H9 (cell line): Measurements from ENCODE around the gene EFEMP1. TPM values are rescaled to one million over a fixed set of nuclear protein-coding genes. Genes with fewer than 3 reads are reported as not detected.

Experiments
- DNase-seq: peaks from one replicate; pipeline ENCODE4 v3.0.0-alpha.2; 2017
- H2AFZ ChIP-seq: one replicate; pipeline ENCODE4 v1.6.1; 2013; ENCODE audit warnings: mild to moderate bottlenecking, low read length, control low read depth, moderate library complexity
- H2AK5ac ChIP-seq: 2 replicates; pipeline ENCODE4 v1.6.1; 2013; ENCODE audit warnings: low read length, control low read depth, mixed read lengths; ENCODE audit not compliant: insufficient read length
- H2BK120ac ChIP-seq: one replicate; pipeline ENCODE4 v1.6.1; 2013; ENCODE audit warnings: low read depth, mild to moderate bottlenecking, low read length, control low read depth, inconsistent platforms; ENCODE audit not compliant: poor library complexity, severe bottlenecking
- H2BK12ac ChIP-seq: 2 replicates; pipeline ENCODE4 v1.6.1; 2013; ENCODE audit warnings: low read length, control low read depth, mixed read lengths, low read depth; ENCODE audit not compliant: insufficient read length
- H2BK15ac ChIP-seq: 2 replicates; pipeline ENCODE4 v1.6.1; 2013; ENCODE audit warnings: low read depth, low read length, control low read depth
- H2BK20ac ChIP-seq: one replicate; pipeline ENCODE4 v1.6.1; 2013; ENCODE audit warnings: low read depth, mild to moderate bottlenecking, low read length, control low read depth, inconsistent platforms; ENCODE audit not compliant: poor library complexity, severe bottlenecking
- H2BK5ac ChIP-seq: 2 replicates; pipeline ENCODE4 v1.6.1; 2013; ENCODE audit warnings: low read length, control low read depth, mixed read lengths; ENCODE audit not compliant: insufficient read length
- H3K14ac ChIP-seq: 2 replicates; pipeline ENCODE4 v1.6.1; 2013; ENCODE audit warnings: low read length, control low read depth; ENCODE audit not compliant: insufficient read depth
- H3K18ac ChIP-seq: 2 replicates; pipeline ENCODE4 v1.6.1; 2013; ENCODE audit warnings: low read depth, mild to moderate bottlenecking, mixed read lengths, low read length, control low read depth; ENCODE audit not compliant: insufficient read length
- H3K23ac ChIP-seq: 2 replicates; pipeline ENCODE4 v1.6.1; 2013; ENCODE audit warnings: low read length, control low read depth, mixed read lengths, low read depth; ENCODE audit not compliant: insufficient read length
- H3K23me2 ChIP-seq: 2 replicates; pipeline ENCODE4 v1.6.1; 2013; ENCODE audit warnings: low read depth, mild to moderate bottlenecking, mixed read lengths, low read length, control low read depth; ENCODE audit not compliant: insufficient read length, poor library complexity, severe bottlenecking
- H3K27ac ChIP-seq: 2 replicates; pipeline ENCODE4 v1.5.1; 2013; ENCODE audit warnings: low read length, control low read depth, mixed read lengths, low read depth; ENCODE audit not compliant: insufficient read length
- H3K27me3 ChIP-seq: 2 replicates; pipeline ENCODE4 v1.6.1; 2013; ENCODE audit warnings: low read length, control low read depth, inconsistent platforms; ENCODE audit not compliant: insufficient read depth
- H3K4ac ChIP-seq: 2 replicates; pipeline ENCODE4 v1.6.1; 2013; ENCODE audit warnings: low read depth, mild to moderate bottlenecking, control low read depth, inconsistent platforms, low read length, moderate library complexity
- H3K4me1 ChIP-seq: 2 replicates; pipeline ENCODE4 v1.6.1; 2013; ENCODE audit warnings: low read length, control low read depth, inconsistent platforms; ENCODE audit not compliant: insufficient read depth
- H3K4me2 ChIP-seq: 2 replicates; pipeline ENCODE4 v1.6.1; 2013; ENCODE audit warnings: low read length, control low read depth, mixed read lengths; ENCODE audit not compliant: insufficient read length, insufficient read depth
- H3K56ac ChIP-seq: 2 replicates; pipeline ENCODE4 v1.6.1; 2013; ENCODE audit warnings: low read depth, mild to moderate bottlenecking, mixed read lengths, low read length, control low read depth; ENCODE audit not compliant: insufficient read length
- H3K79me1 ChIP-seq: 2 replicates; pipeline ENCODE4 v1.6.1; 2013; ENCODE audit warnings: low read depth, mild to moderate bottlenecking, moderate library complexity, low read length, control low read depth, inconsistent platforms; ENCODE audit not compliant: insufficient read depth, poor library complexity, severe bottlenecking
- H3K79me2 ChIP-seq: 2 replicates; pipeline ENCODE4 v1.6.1; 2013; ENCODE audit warnings: low read length, control low read depth, inconsistent platforms; ENCODE audit not compliant: insufficient read depth
- H3K9ac ChIP-seq: 2 replicates; pipeline ENCODE4 v1.6.1; 2013; ENCODE audit warnings: low read length, control low read depth, mixed read lengths; ENCODE audit not compliant: insufficient read length; ENCODE audit errors: extremely low read depth
- H3K9me3 ChIP-seq: one replicate; pipeline ENCODE4 v1.6.1; 2013; ENCODE audit warnings: low read depth, low read length, inconsistent platforms; ENCODE audit not compliant: control insufficient read depth
- H3T11ph ChIP-seq: one replicate; pipeline ENCODE4 v1.6.1; 2013; ENCODE audit warnings: mild to moderate bottlenecking, low read length, control low read depth, inconsistent platforms
- H4K20me1 ChIP-seq: one replicate; pipeline ENCODE4 v1.6.1; 2013; ENCODE audit not compliant: control insufficient read depth, insufficient read length, insufficient read depth
- H4K5ac ChIP-seq: 2 replicates; pipeline ENCODE4 v1.6.1; 2013; ENCODE audit warnings: low read depth, mild to moderate bottlenecking, mixed read lengths, low read length, control low read depth; ENCODE audit not compliant: insufficient read length
- H4K8ac ChIP-seq: replicated peaks from 2 replicates; pipeline ENCODE4 v1.6.1; 2013; ENCODE audit warnings: low read length, control low read depth, mixed read lengths, low read depth; ENCODE audit not compliant: insufficient read length
- H4K91ac ChIP-seq: 2 replicates; pipeline ENCODE4 v1.6.1; 2013; ENCODE audit warnings: low read depth, mild to moderate bottlenecking, moderate library complexity, mixed read lengths, low read length, control low read depth; ENCODE audit not compliant: insufficient read length
- H3K27ac Mint-ChIP-seq, 3 experiments: 2 replicates in 2 of 3; 3 replicates in 1 of 3; pipeline ENCODE4 v1.8.0; 2020 to 2021; ENCODE audit warnings: mixed read lengths in 3 of 3, mild to moderate bottlenecking in 1 of 3, moderate library complexity in 1 of 3
- H3K27me3 Mint-ChIP-seq: 2 replicates; pipeline ENCODE4 v1.8.0; 2021; ENCODE audit warnings: low read depth, mild to moderate bottlenecking, moderate library complexity, mixed read lengths
- H3K36me3 Mint-ChIP-seq, 3 experiments: 2 replicates in 2 of 3; 3 replicates in 1 of 3; pipeline ENCODE4 v1.8.0; 2020 to 2021; ENCODE audit warnings: low read depth in 3 of 3, mixed read lengths in 3 of 3; ENCODE audit not compliant: insufficient read depth in 1 of 3
- H3K4me1 Mint-ChIP-seq, 2 experiments: 2 replicates each; pipeline ENCODE4 v1.8.0; 2020; ENCODE audit warnings: mixed read lengths in 2 of 2
- H3K4me3 Mint-ChIP-seq, 2 experiments: 2 replicates in 1 of 2; 3 replicates in 1 of 2; pipeline ENCODE4 v1.8.0; 2020 to 2021; ENCODE audit warnings: mild to moderate bottlenecking in 2 of 2, mixed read lengths in 2 of 2, moderate library complexity in 1 of 2
- H3K9me3 Mint-ChIP-seq, 2 experiments: 2 replicates in 1 of 2; 3 replicates in 1 of 2; pipeline ENCODE4 v1.8.0; 2020; ENCODE audit warnings: mild to moderate bottlenecking in 2 of 2, mixed read lengths in 2 of 2, moderate library complexity in 1 of 2
- WGBS: extraction: QIAGEN DNeasy Blood & Tissue Kit; methylation state at CpG from one replicate; pipeline ENCODE4 v1.1.7; 2013; ENCODE audit warnings: missing lambda C conversion rate, low lambda C conversion rate, mixed read lengths; ENCODE audit not compliant: insufficient read length; ENCODE audit errors: extremely low coverage; 5-methylcytosine and 5-hydroxymethylcytosine counted together
- total RNA-seq: library from RNA; stranded (reverse); gene quantifications from 2 replicates; pipeline ENCODE4 v1.2.1, GENCODE V29; 2021
- TF ChIP-seq, protein P1 (sequence below): fragments of 200-600 bp; sonication (generic); conservative IDR thresholded peaks from 3 replicates; pipeline ENCODE4 v1.8.0; 2021; ENCODE audit warnings: antibody characterized with exemption, mild to moderate bottlenecking

Gene EFEMP1
- total RNA-seq, 1 experiment from 2014 or later: 3.5 TPM

DNA sequence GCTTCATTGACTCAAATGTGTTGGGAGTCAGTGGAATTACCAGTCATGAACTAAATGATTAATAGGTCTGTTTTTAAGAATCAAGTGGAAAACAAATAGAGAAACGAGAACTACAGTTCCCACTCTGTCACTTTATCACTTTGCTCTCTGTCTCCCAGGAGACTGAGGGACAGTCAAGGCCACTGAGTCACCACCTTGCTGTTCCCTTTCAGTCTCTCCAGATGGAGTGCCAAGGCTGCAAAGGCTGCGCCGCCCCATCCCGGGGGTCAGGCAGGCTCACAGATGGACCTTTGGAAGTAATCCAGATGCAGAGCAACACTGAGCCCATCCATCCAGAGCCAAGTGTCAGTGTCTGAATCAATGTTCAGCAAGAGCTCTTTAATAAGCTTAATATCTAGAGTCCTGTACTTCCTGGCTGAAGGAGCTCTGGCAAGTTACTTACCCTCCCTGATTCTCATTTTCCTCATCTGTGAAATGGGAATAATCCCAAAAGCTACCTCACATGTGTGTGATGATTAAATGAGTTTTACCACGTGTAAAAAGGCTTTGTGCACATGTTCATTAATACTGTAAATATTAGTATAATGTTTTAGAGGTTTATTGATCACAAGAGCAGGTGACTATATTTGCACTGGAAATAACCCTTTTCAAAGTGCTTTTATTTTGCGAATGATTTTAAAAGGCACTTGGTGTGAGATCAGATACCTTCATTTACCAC, 43.0 kb upstream of the EFEMP1 start:
- no peak overlapping the region for H3K4me2 ChIP-seq

More for the DNA sequence above, 43.0 kb upstream of the EFEMP1 start:
- Histone ChIP-seq H2BK5ac (no peak overlapping the region), H4K5ac (no peak overlapping the region), H2BK12ac (no peak overlapping the region), H2AK5ac (no peak overlapping the region), H3K56ac (no peak overlapping the region), H3K14ac (no peak overlapping the region), H3K23me2 (no peaks in the 10 kb centered on the region), H2BK120ac (no peak overlapping the region), H3K9ac (no peak overlapping the region), H3K27ac (no peak overlapping the region), H4K20me1 (no peaks in the 10 kb centered on the region), H3K79me2 (no peaks in the 10 kb centered on the region), H2BK15ac (no peak overlapping the region), H2AFZ (no peak overlapping the region), H3K9me3 (no peaks in the 10 kb centered on the region), H3K23ac (no peak overlapping the region), H3T11ph (no peak overlapping the region), H3K79me1 (no peaks in the 10 kb centered on the region), H3K4ac (no peak overlapping the region), H3K4me1 (no peaks in the 10 kb centered on the region), H3K27me3 (no peaks in the 10 kb centered on the region), H4K8ac (no peak overlapping the region), H2BK20ac (no peak overlapping the region), H4K91ac (no peak overlapping the region), H3K18ac (no peak overlapping the region)
- Mint-ChIP-seq H3K36me3 (no peaks in the 10 kb centered on the region; a peak in 1 of 7 replicates), H3K4me3 (no peak overlapping the region), H3K9me3 (no peaks in the 10 kb centered on the region), H3K27ac (no peak overlapping the region), H3K27me3 (peaks cover 9% of the 10 kb centered on the region), H3K4me1 (no peaks in the 10 kb centered on the region)
- no peak for DNase-seq
- TF ChIP-seq, protein P1, sequence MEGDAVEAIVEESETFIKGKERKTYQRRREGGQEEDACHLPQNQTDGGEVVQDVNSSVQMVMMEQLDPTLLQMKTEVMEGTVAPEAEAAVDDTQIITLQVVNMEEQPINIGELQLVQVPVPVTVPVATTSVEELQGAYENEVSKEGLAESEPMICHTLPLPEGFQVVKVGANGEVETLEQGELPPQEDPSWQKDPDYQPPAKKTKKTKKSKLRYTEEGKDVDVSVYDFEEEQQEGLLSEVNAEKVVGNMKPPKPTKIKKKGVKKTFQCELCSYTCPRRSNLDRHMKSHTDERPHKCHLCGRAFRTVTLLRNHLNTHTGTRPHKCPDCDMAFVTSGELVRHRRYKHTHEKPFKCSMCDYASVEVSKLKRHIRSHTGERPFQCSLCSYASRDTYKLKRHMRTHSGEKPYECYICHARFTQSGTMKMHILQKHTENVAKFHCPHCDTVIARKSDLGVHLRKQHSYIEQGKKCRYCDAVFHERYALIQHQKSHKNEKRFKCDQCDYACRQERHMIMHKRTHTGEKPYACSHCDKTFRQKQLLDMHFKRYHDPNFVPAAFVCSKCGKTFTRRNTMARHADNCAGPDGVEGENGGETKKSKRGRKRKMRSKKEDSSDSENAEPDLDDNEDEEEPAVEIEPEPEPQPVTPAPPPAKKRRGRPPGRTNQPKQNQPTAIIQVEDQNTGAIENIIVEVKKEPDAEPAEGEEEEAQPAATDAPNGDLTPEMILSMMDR: no peak
- no CpG with 5 or more reads among the region's 6 CpGs for WGBS
